Measurements from ENCODE around the gene MYMX.

- no peak for TF ChIP-seq CTCF (IDR thresholded peaks at IDR 0.05; ENCODE audit: low read depth, low read length)
- TF ChIP-seq EZH2phosphoT487 (IDR thresholded peaks at IDR 0.05; ENCODE audit: low read depth): no peak
Observed at GRCh38 chr6:44198684-44199083, 18.0 kb upstream of the MYMX start.
